ENCODE measurements around the gene LIPE. TPM values are rescaled to one million over a fixed set of nuclear protein-coding genes. Genes with fewer than 3 reads are reported as not detected.

The LIPE gene
- polyA plus RNA-seq, 1 donor (not counting 4 experiments of a cell fraction or from before 2014, with no cell fraction given) = 6.1 TPM

DNA sequence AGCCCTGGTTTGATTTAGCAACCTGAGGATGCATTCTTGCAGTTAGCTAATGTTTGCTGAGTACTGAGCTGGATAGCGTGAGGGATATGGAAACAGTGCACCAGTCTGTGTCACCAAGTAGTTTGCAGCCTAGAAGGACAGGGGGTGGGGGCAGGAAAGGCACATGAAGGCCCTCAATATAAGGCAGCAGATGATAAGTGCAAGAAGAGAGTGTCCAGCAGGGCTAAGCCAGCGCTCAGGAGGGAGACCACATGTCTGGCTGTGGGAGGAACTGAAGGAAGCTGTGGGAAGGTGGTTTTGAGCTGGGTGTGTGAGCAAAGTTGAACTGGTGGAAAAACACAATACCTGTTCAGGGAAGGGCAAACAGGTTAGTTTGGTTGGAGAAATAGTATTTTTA, 13.9 kb upstream of the LIPE start:
- Histone ChIP-seq H3K27me3 (ENCODE audit: control insufficient read depth, extremely low read depth, insufficient read depth, low read length) (no peaks in the 10 kb centered on the region), H3K4me2 (ENCODE audit: control insufficient read depth, extremely low read depth, insufficient read depth, low read depth, low read length) (no peak overlapping the region), H3K9me3 (ENCODE audit: control insufficient read depth, low read depth, low read length) (no peaks in the 10 kb centered on the region), H3K4me3 (ENCODE audit: control insufficient read depth in 2 of 3, extremely low read depth in 1 of 3, insufficient read depth in 2 of 3, low read depth in 1 of 3, low read length in 3 of 3) (no peak overlapping the region), H3K9ac (ENCODE audit: control insufficient read depth, extremely low read depth, insufficient read depth, low read length) (no peak overlapping the region), H3K9me1 (ENCODE audit: control insufficient read depth, extremely low read depth, insufficient read depth, low read length) (no peaks in the 10 kb centered on the region), H3K79me2 (ENCODE audit: control insufficient read depth, insufficient read depth, low read length) (no peaks in the 10 kb centered on the region), H4K20me1 (ENCODE audit: control insufficient read depth, extremely low read depth, insufficient read depth, low read length) (no peaks in the 10 kb centered on the region), H3K36me3 (ENCODE audit: control insufficient read depth in 2 of 2, extremely low read depth in 1 of 2, insufficient read depth in 2 of 2, low read length in 2 of 2) (no peaks in the 10 kb centered on the region), H3K27ac (ENCODE audit: control insufficient read depth, insufficient read depth, low read length) (no peak overlapping the region), H3K4me1 (ENCODE audit: control insufficient read depth, extremely low read depth, insufficient read depth, low read length) (no peaks in the 10 kb centered on the region), H2AFZ (ENCODE audit: control insufficient read depth, low read length) (no peak overlapping the region)
- DNase-seq (ENCODE audit: low read depth, low spot score) = no peak
- no peak for TF ChIP-seq EZH2 (IDR thresholded peaks at IDR 0.05; ENCODE audit: low read length)
- TF ChIP-seq, protein P1, sequence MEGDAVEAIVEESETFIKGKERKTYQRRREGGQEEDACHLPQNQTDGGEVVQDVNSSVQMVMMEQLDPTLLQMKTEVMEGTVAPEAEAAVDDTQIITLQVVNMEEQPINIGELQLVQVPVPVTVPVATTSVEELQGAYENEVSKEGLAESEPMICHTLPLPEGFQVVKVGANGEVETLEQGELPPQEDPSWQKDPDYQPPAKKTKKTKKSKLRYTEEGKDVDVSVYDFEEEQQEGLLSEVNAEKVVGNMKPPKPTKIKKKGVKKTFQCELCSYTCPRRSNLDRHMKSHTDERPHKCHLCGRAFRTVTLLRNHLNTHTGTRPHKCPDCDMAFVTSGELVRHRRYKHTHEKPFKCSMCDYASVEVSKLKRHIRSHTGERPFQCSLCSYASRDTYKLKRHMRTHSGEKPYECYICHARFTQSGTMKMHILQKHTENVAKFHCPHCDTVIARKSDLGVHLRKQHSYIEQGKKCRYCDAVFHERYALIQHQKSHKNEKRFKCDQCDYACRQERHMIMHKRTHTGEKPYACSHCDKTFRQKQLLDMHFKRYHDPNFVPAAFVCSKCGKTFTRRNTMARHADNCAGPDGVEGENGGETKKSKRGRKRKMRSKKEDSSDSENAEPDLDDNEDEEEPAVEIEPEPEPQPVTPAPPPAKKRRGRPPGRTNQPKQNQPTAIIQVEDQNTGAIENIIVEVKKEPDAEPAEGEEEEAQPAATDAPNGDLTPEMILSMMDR (optimal IDR thresholded peaks at IDR 0.05 in 1 of 3, IDR thresholded peaks at IDR 0.05 in 1 of 3, conservative IDR thresholded peaks at IDR 0.05 in 1 of 3; ENCODE audit: extremely low read depth in 1 of 3, insufficient read depth in 2 of 3, low read length in 3 of 3) = no peak
- no peak for FAIRE-seq
- dilution Hi-C loops (cut with MboI; ENCODE audit: extremely low pct_ligation_motif_present, low sequenced_read_pairs) = loop anchor here (25.0 kb wide), 1 partner anchor 146 kb away; the partner anchor contains the start of gene CEACAM8

DNA sequence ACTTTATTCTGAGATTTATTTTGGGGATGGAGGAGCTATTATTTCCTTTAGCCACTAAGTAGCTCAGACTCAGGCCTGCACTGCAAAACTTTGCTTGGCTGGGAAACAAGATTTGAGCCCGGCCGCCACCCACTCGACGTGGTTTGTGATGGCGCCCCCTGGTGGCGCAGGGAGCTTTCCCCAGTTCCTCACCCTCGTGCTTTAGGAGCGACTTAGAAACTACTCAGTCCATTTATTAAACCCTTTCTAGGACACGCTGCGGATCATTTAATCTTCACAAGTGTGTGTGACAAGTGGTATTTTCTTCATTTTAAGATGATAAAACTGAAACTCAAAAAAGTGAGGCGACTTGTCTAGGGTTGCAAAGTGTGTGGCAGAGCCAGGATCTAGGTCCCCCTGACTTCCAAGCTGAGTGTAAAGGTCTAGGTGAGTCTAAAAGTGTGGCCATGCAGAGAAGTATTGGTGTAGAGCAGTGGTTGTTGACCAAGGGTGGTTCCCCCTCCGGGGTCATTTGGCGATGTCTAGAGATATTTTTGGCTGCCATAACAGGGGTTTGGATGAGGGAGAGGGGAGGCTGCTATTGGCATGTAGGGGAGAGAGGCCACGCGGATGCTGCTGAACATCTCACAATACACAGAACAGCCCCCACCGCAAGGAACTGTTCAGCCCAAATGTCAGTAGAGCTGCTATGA, 13.3 kb upstream of the LIPE start:
- Histone ChIP-seq H3K36me3 (ENCODE audit: control insufficient read depth in 2 of 2, extremely low read depth in 1 of 2, insufficient read depth in 2 of 2, low read length in 2 of 2) (no peaks in the 10 kb centered on the region), H3K4me2 (ENCODE audit: control insufficient read depth, extremely low read depth, insufficient read depth, low read depth, low read length) (no peak overlapping the region), H3K9me1 (ENCODE audit: control insufficient read depth, extremely low read depth, insufficient read depth, low read length) (no peaks in the 10 kb centered on the region), H3K27ac (ENCODE audit: control insufficient read depth, insufficient read depth, low read length) (no peak overlapping the region), H3K79me2 (ENCODE audit: control insufficient read depth, insufficient read depth, low read length) (no peaks in the 10 kb centered on the region), H3K4me3 (ENCODE audit: control insufficient read depth in 2 of 3, extremely low read depth in 1 of 3, insufficient read depth in 2 of 3, low read depth in 1 of 3, low read length in 3 of 3) (no peak overlapping the region), H3K9ac (ENCODE audit: control insufficient read depth, extremely low read depth, insufficient read depth, low read length) (no peak overlapping the region), H4K20me1 (ENCODE audit: control insufficient read depth, extremely low read depth, insufficient read depth, low read length) (no peaks in the 10 kb centered on the region), H3K4me1 (ENCODE audit: control insufficient read depth, extremely low read depth, insufficient read depth, low read length) (no peaks in the 10 kb centered on the region), H2AFZ (ENCODE audit: control insufficient read depth, low read length) (no peak overlapping the region), H3K27me3 (ENCODE audit: control insufficient read depth, extremely low read depth, insufficient read depth, low read length) (no peaks in the 10 kb centered on the region), H3K9me3 (ENCODE audit: control insufficient read depth, low read depth, low read length) (no peaks in the 10 kb centered on the region)
- TF ChIP-seq, protein P1 (optimal IDR thresholded peaks at IDR 0.05 in 1 of 3, IDR thresholded peaks at IDR 0.05 in 1 of 3, conservative IDR thresholded peaks at IDR 0.05 in 1 of 3; ENCODE audit: extremely low read depth in 1 of 3, insufficient read depth in 2 of 3, low read length in 3 of 3) = peak; percentile 83 to 95 (median 93)
- no peak for TF ChIP-seq EZH2 (IDR thresholded peaks at IDR 0.05; ENCODE audit: low read length)
- no peak for DNase-seq (ENCODE audit: low read depth, low spot score)
- FAIRE-seq = no peak
- dilution Hi-C loops (cut with MboI; ENCODE audit: extremely low pct_ligation_motif_present, low sequenced_read_pairs) = loop anchor here (25.0 kb wide), 1 partner anchor 147 kb away; the partner anchor contains the start of gene CEACAM8

Data from keratinocyte (primary cell).